HT1080 (cell line): ENCODE data around the gene KRT5. TPM values are rescaled to one million over a fixed set of nuclear protein-coding genes. Genes with fewer than 3 reads are reported as not detected.

Source experiments
- DNase-seq: peaks from one replicate; pipeline ENCODE4 v3.0.0-alpha.2; 2015; ENCODE audit warnings: low read depth
- total RNA-seq: library from RNA; depleted of rRNA; stranded (reverse); fragments of >200 nt; shearing (Covaris generic); gene quantifications from 2 replicates; pipeline ENCODE4 v1.2.3, GENCODE V29; 2014

Gene KRT5
- total RNA-seq, 1 experiment from 2014 or later, result not detected

- no peak for DNase-seq
These were observed 19.1 kb upstream of the KRT5 start for GRCh38 chr12:52539083-52539820.

GRCh38 chr12:52537101-52537500, 16.9 kb upstream of the KRT5 start:
- DNase-seq, result no peak

GRCh38 chr12:52535574-52535973, 15.4 kb upstream of the KRT5 start:
- DNase-seq, result no peak

- DNase-seq, result no peak
These were observed 14.3 kb upstream of the KRT5 start for GRCh38 chr12:52534482-52534881.

- no peak for DNase-seq
These were observed 13.7 kb upstream of the KRT5 start for GRCh38 chr12:52533686-52534470.

GRCh38 chr12:52532636-52533035, 12.4 kb upstream of the KRT5 start:
- no peak for DNase-seq

- DNase-seq, result no peak
These were observed 11.5 kb upstream of the KRT5 start for GRCh38 chr12:52531566-52532300.

- DNase-seq, result no peak
These were observed 10.7 kb upstream of the KRT5 start for GRCh38 chr12:52530905-52531304.

GRCh38 chr12:52530366-52530765, 10.2 kb upstream of the KRT5 start:
- no peak for DNase-seq

GRCh38 chr12:52529846-52530245, 9.7 kb upstream of the KRT5 start:
- no peak for DNase-seq

- no peak for DNase-seq
These were observed 9.2 kb upstream of the KRT5 start for GRCh38 chr12:52529417-52529816.

GRCh38 chr12:52528641-52529143, 8.5 kb upstream of the KRT5 start:
- DNase-seq, result no peak

- DNase-seq, result no peak
These were observed 7.1 kb upstream of the KRT5 start for GRCh38 chr12:52527121-52527800.

- DNase-seq, result no peak
These were observed 6.3 kb upstream of the KRT5 start for GRCh38 chr12:52526511-52526951.

GRCh38 chr12:52525661-52526499, 5.7 kb upstream of the KRT5 start:
- no peak for DNase-seq

GRCh38 chr12:52524898-52525591, 4.9 kb upstream of the KRT5 start:
- DNase-seq, result no peak

GRCh38 chr12:52524241-52524897, 4.2 kb upstream of the KRT5 start:
- no peak for DNase-seq

GRCh38 chr12:52523824-52524223, 3.6 kb upstream of the KRT5 start:
- no peak for DNase-seq

GRCh38 chr12:52522346-52523011, 2.3 kb upstream of the KRT5 start:
- DNase-seq, result no peak
